ENCODE data around the gene THSD4.

DNA sequence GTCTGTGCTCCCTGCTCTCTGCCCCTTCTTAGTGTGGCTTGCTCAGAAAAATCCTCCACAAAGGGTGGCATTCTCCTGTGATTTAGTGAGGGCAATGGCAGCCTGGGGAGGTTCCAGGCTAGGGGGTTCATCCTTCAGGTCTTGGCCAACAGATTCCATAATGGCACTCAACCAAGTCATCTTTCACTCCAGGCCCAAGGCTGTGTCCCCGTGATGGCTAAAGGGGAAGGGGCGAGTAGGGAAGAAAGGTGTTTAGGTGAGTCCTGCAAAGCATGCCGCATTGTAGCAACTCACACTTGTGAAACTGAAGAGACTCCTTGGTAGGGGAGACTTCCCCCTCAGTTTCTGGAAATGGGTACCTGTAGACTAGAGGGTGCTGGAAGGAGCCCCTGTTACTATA lies 105.6 kb downstream of the THSD4 start:
- no peak for TF ChIP-seq CTCF (IDR thresholded peaks at IDR 0.05; ENCODE audit: insufficient read depth, low read length)
- TF ChIP-seq, protein P1, sequence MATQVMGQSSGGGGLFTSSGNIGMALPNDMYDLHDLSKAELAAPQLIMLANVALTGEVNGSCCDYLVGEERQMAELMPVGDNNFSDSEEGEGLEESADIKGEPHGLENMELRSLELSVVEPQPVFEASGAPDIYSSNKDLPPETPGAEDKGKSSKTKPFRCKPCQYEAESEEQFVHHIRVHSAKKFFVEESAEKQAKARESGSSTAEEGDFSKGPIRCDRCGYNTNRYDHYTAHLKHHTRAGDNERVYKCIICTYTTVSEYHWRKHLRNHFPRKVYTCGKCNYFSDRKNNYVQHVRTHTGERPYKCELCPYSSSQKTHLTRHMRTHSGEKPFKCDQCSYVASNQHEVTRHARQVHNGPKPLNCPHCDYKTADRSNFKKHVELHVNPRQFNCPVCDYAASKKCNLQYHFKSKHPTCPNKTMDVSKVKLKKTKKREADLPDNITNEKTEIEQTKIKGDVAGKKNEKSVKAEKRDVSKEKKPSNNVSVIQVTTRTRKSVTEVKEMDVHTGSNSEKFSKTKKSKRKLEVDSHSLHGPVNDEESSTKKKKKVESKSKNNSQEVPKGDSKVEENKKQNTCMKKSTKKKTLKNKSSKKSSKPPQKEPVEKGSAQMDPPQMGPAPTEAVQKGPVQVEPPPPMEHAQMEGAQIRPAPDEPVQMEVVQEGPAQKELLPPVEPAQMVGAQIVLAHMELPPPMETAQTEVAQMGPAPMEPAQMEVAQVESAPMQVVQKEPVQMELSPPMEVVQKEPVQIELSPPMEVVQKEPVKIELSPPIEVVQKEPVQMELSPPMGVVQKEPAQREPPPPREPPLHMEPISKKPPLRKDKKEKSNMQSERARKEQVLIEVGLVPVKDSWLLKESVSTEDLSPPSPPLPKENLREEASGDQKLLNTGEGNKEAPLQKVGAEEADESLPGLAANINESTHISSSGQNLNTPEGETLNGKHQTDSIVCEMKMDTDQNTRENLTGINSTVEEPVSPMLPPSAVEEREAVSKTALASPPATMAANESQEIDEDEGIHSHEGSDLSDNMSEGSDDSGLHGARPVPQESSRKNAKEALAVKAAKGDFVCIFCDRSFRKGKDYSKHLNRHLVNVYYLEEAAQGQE (IDR thresholded peaks at IDR 0.05; ENCODE audit: insufficient replicate concordance, low read depth): no peak

Data from HL-60 (cell line).